Common myeloid progenitor, CD34-positive (primary cell): ENCODE measurements around the gene KIAA1191.
A peak's percentile ranks its signal among the peaks of the same experiment; 100 is the strongest.

Source experiments
- CTCF ChIA-PET: fragments of 350-600 bp; sonication (Branson Sonifier 250); formaldehyde crosslinking; loops from one replicate; lab custom pipeline; 2021; ENCODE audit warnings: antibody characterized with exemption; lab: Charles Lee
- POLR2A ChIA-PET: fragments of 350-600 bp; sonication (Branson Sonifier 250); formaldehyde crosslinking; loops from one replicate; lab custom pipeline; 2021; ENCODE audit warnings: antibody characterized with exemption; lab: Charles Lee
- DNase-seq, 3 donors: peaks; one replicate each; pipeline versions ENCODE4 v3.0.0 to v3.0.0-alpha.2; 2013
- H3K27ac ChIP-seq, 2 experiments: 1 replicate in 1 of 2; 2 replicates in 1 of 2; pipeline ENCODE4 v1.7.0; 2013; ENCODE audit warnings: inconsistent platforms in 2 of 2, low read length in 2 of 2, mild to moderate bottlenecking in 2 of 2, low read depth in 1 of 2, moderate library complexity in 1 of 2; ENCODE audit not compliant: severe bottlenecking in 2 of 2, insufficient read depth in 1 of 2, poor library complexity in 1 of 2
- H3K27me3 ChIP-seq, 5 experiments: replicated peaks in 2 of 5; 1 replicate in 3 of 5; 2 replicates in 2 of 5; pipeline versions ENCODE4 v1.6.1 to v1.7.0; 2013; ENCODE audit warnings: low read length in 4 of 5, mild to moderate bottlenecking in 2 of 5, moderate library complexity in 2 of 5, inconsistent platforms in 1 of 5; ENCODE audit not compliant: insufficient read depth in 5 of 5, control insufficient read depth in 4 of 5
- H3K36me3 ChIP-seq, 4 experiments: 1 replicate in 2 of 4; 2 replicates in 2 of 4; pipeline versions ENCODE4 v1.6.1 to v1.7.0; 2013; ENCODE audit warnings: low read length in 3 of 4, control low read depth in 1 of 4, mild to moderate bottlenecking in 1 of 4; ENCODE audit not compliant: control insufficient read depth in 4 of 4, insufficient read depth in 4 of 4
- H3K4me1 ChIP-seq, 4 experiments: 1 replicate in 3 of 4; 2 replicates in 1 of 4; pipeline versions ENCODE4 v1.6.1 to v1.7.1; 2013; ENCODE audit warnings: low read length in 3 of 4, mild to moderate bottlenecking in 3 of 4, control low read depth in 1 of 4, inconsistent platforms in 1 of 4, moderate library complexity in 1 of 4; ENCODE audit not compliant: control insufficient read depth in 4 of 4, insufficient read depth in 4 of 4; ENCODE audit errors: control extremely low read depth in 1 of 4
- H3K4me3 ChIP-seq, 7 experiments: 1 replicate in 4 of 7; 2 replicates in 3 of 7; pipeline versions ENCODE4 v1.5.1 to v1.7.0; 2013; ENCODE audit warnings: mild to moderate bottlenecking in 7 of 7, low read length in 6 of 7, moderate library complexity in 6 of 7, inconsistent platforms in 2 of 7, low read depth in 2 of 7, control low read depth in 1 of 7; ENCODE audit not compliant: insufficient read depth in 4 of 7, control insufficient read depth in 1 of 7; ENCODE audit errors: extremely low read depth in 1 of 7
- H3K9me3 ChIP-seq, 5 experiments: 1 replicate in 4 of 5; 2 replicates in 1 of 5; pipeline versions ENCODE4 v1.6.1 to v1.7.1; 2013; ENCODE audit warnings: low read length in 4 of 5, mild to moderate bottlenecking in 2 of 5, inconsistent platforms in 1 of 5, low read depth in 1 of 5, moderate library complexity in 1 of 5; ENCODE audit not compliant: control insufficient read depth in 4 of 5, insufficient read depth in 2 of 5; ENCODE audit errors: control extremely low read depth in 1 of 5
- WGBS: methylation state at CpG from one replicate; pipeline ENCODE4 v1.1.5; 2013; ENCODE audit not compliant: insufficient coverage; 5-methylcytosine and 5-hydroxymethylcytosine counted together

Gene KIAA1191

GRCh38 chr5:176365351-176366231 is 4.0 kb upstream of the KIAA1191 start, which contains the start of gene ARL10:
Gene ARL10, plus strand, starts transcription at chr5:176365487. Its CDS starts 77 bp downstream, at chr5:176365564.
- POLR2A ChIA-PET = no interaction called here
- H3K36me3 ChIP-seq = peaks cover 0 to 17% (median 5%) of the 10 kb centered on the region in 4 experiments
- no peaks in the 10 kb centered on the region for H3K9me3 ChIP-seq
- H3K4me3 ChIP-seq = peak within 1 kb of the TSS; percentile 20 to 83 (median 67)
- CTCF ChIA-PET = no interaction called here
- H3K27me3 ChIP-seq = peaks cover 0 to 3% (median 0%) of the 10 kb centered on the region in 5 experiments
- H3K27ac ChIP-seq = no peak within 1 kb of the TSS
- DNase-seq = peak; percentile 17 to 60 (median 40)
- H3K4me1 ChIP-seq = peaks cover 2 to 26% (median 23%) of the 10 kb centered on the region in 4 experiments
- under 1% methylated on average over 64 of the region's 108 CpGs for WGBS

- Histone ChIP-seq H3K4me3 (peak overlapping the region; percentile 20 to 83 (median 67)), H3K27me3 (peaks cover 0 to 3% (median 0%) of the 10 kb centered on the region in 5 experiments), H3K27ac (no peak overlapping the region), H3K36me3 (peaks cover 0 to 11% (median 5%) of the 10 kb centered on the region in 4 experiments), H3K9me3 (no peaks in the 10 kb centered on the region), H3K4me1 (peaks cover 3 to 27% (median 23%) of the 10 kb centered on the region in 4 experiments)
- no peak for DNase-seq
- POLR2A ChIA-PET = no interaction called here
- WGBS = 13% methylated on average over 22 of the region's 28 CpGs
- CTCF ChIA-PET = no interaction called here
Observed at GRCh38 chr5:176364765-176365350, 3.3 kb upstream of the KIAA1191 start.

GRCh38 chr5:176362233-176362490 is 598 bp upstream of the KIAA1191 start:
- CTCF ChIA-PET = interaction anchor here (0.9 to 1.6 kb wide), 4 partner anchors 20 to 30 kb away, joined by 3 to 6 read pairs (median 4); no protein-coding TSS in a partner anchor
- Histone ChIP-seq H3K9me3 (no peaks in the 10 kb centered on the region), H3K27ac (peak overlapping the region in 1 of 2 experiments; percentile 44), H3K4me3 (peak overlapping the region in 6 of 7 experiments; percentile 7 to 97 (median 90)), H3K4me1 (peaks cover 5 to 31% (median 25%) of the 10 kb centered on the region in 4 experiments), H3K27me3 (peaks cover 0 to 3% (median 0%) of the 10 kb centered on the region in 5 experiments), H3K36me3 (peaks cover 3 to 15% (median 10%) of the 10 kb centered on the region in 4 experiments)
- POLR2A ChIA-PET = interaction anchor here (0.6 to 1.6 kb wide), 7 partner anchors 11 to 177 kb away, joined by 3 to 5 read pairs (median 3); partner anchors contain the start of gene NOP16
- WGBS = 50% methylated on average over 2 of the region's 8 CpGs
- no peak for DNase-seq

GRCh38 chr5:176360894-176361436 is 599 bp downstream of the KIAA1191 start:
- peak in 1 of 3 donors; percentile 10 for DNase-seq
- WGBS = 4% methylated on average over 18 of the region's 27 CpGs

GRCh38 chr5:176359658-176360057 is 1.9 kb downstream of the KIAA1191 start:
- H3K4me3 ChIP-seq = peak overlapping the region in 1 of 7 experiments; percentile 10
- no peaks in the 10 kb centered on the region for H3K27me3 ChIP-seq
- peaks cover 15 to 37% (median 30%) of the 10 kb centered on the region in 4 experiments for H3K36me3 ChIP-seq
- H3K27ac ChIP-seq = no peak overlapping the region
- ChIA-PET CTCF (interaction anchor here (1.0 to 1.2 kb wide), 2 partner anchors 8 to 211 kb away, joined by 3 to 4 read pairs; no protein-coding TSS in a partner anchor), POLR2A (no interaction called here)
- no peaks in the 10 kb centered on the region for H3K9me3 ChIP-seq
- peaks cover 5 to 16% (median 13%) of the 10 kb centered on the region in 4 experiments for H3K4me1 ChIP-seq
- DNase-seq = peak in 2 of 3 donors; percentile 17 to 33
- 90% methylated on average over 3 of the region's 4 CpGs for WGBS

More at GRCh38 chr5:176360894-176361436, 599 bp downstream of the KIAA1191 start:
- POLR2A ChIA-PET = interaction anchor here (0.6 to 1.3 kb wide), 3 partner anchors 12 to 28 kb away, joined by 3 to 4 read pairs (median 3); no protein-coding TSS in a partner anchor
- CTCF ChIA-PET = interaction anchor here (0.7 to 1.2 kb wide), 3 partner anchors 9 to 209 kb away, joined by 3 to 4 read pairs (median 3); no protein-coding TSS in a partner anchor
- peaks cover 8 to 25% (median 19%) of the 10 kb centered on the region in 4 experiments for H3K36me3 ChIP-seq
- H3K27me3 ChIP-seq = peaks cover 0 to 3% (median 0%) of the 10 kb centered on the region in 5 experiments
- H3K4me3 ChIP-seq = peak overlapping the region; percentile 65 to 97 (median 89)
- H3K27ac ChIP-seq = peak overlapping the region; percentile 70 to 92
- H3K4me1 ChIP-seq = peaks cover 5 to 27% (median 23%) of the 10 kb centered on the region in 4 experiments
- no peaks in the 10 kb centered on the region for H3K9me3 ChIP-seq

- DNase-seq = no peak
- no peaks in the 10 kb centered on the region for H3K27me3 ChIP-seq
- 100% methylated on average over 2 of the region's 3 CpGs for WGBS
- H3K4me3 ChIP-seq = no peak overlapping the region
- peaks cover 20 to 70% (median 58%) of the 10 kb centered on the region in 4 experiments for H3K36me3 ChIP-seq
- ChIA-PET CTCF (no interaction called here), POLR2A (no interaction called here)
- H3K27ac ChIP-seq = no peak overlapping the region
- H3K4me1 ChIP-seq = peaks cover 0 to 9% (median 4%) of the 10 kb centered on the region in 4 experiments
- H3K9me3 ChIP-seq = no peaks in the 10 kb centered on the region
Observed at GRCh38 chr5:176356179-176356566, 5.4 kb downstream of the KIAA1191 start.
